Stimulated activated CD8-positive, alpha-beta memory T cell treated with anti-CD3 and anti-CD28 coated beads, Interleukin-7, amount 100 ng/mL, for 4 hours (primary cell): Measurements from ENCODE around the gene AURKAIP1.

Experiments
- DNase-seq, 2 donors: peaks; one replicate each; pipeline ENCODE4 v3.0.0-alpha.2; 2020; ENCODE audit warnings: low read depth in 2 of 2

AURKAIP1 gene

DNA sequence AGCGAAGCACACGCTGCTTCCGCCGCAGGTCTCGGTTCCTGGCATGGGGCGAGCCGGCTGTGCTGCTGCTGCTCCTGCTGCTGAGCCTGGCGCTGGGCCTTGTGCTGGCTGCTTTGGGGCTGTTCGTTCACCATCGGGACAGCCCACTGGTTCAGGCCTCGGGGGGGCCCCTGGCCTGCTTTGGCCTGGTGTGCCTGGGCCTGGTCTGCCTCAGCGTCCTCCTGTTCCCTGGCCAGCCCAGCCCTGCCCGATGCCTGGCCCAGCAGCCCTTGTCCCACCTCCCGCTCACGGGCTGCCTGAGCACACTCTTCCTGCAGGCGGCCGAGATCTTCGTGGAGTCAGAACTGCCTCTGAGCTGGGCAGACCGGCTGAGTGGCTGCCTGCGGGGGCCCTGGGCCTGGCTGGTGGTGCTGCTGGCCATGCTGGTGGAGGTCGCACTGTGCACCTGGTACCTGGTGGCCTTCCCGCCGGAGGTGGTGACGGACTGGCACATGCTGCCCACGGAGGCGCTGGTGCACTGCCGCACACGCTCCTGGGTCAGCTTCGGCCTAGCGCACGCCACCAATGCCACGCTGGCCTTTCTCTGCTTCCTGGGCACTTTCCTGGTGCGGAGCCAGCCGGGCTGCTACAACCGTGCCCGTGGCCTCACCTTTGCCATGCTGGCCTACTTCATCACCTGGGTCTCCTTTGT lies 41.3 kb downstream of the AURKAIP1 start:
- no peak for DNase-seq

GRCh38 chr1:1332774-1333480 lies 42.1 kb downstream of the AURKAIP1 start:
- no peak for DNase-seq

GRCh38 chr1:1332031-1332755 lies 42.8 kb downstream of the AURKAIP1 start:
- DNase-seq = no peak

DNA sequence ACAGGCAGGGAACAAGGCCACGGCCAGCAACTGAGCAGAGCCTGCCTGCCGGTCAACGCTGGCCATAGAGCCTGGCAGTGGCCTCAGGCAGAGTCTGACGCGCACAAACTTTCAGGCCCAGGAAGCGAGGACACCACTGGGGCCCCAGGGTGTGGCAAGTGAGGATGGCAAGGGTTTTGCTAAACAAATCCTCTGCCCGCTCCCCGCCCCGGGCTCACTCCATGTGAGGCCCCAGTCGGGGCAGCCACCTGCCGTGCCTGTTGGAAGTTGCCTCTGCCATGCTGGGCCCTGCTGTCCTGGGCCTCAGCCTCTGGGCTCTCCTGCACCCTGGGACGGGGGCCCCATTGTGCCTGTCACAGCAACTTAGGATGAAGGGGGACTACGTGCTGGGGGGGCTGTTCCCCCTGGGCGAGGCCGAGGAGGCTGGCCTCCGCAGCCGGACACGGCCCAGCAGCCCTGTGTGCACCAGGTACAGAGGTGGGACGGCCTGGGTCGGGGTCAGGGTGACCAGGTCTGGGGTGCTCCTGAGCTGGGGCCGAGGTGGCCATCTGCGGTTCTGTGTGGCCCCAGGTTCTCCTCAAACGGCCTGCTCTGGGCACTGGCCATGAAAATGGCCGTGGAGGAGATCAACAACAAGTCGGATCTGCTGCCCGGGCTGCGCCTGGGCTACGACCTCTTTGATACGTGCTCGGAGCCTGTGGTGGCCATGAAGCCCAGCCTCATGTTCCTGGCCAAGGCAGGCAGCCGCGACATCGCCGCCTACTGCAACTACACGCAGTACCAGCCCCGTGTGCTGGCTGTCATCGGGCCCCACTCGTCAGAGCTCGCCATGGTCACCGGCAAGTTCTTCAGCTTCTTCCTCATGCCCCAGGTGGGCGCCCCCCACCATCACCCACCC lies 43.7 kb downstream of the AURKAIP1 start, which contains the start of gene TAS1R3:
Gene TAS1R3, plus strand, starts transcription at position 213 of the 898 bp plus-strand sequence. Its CDS starts 66 bp downstream, at position 279.
- DNase-seq = no peak

DNA sequence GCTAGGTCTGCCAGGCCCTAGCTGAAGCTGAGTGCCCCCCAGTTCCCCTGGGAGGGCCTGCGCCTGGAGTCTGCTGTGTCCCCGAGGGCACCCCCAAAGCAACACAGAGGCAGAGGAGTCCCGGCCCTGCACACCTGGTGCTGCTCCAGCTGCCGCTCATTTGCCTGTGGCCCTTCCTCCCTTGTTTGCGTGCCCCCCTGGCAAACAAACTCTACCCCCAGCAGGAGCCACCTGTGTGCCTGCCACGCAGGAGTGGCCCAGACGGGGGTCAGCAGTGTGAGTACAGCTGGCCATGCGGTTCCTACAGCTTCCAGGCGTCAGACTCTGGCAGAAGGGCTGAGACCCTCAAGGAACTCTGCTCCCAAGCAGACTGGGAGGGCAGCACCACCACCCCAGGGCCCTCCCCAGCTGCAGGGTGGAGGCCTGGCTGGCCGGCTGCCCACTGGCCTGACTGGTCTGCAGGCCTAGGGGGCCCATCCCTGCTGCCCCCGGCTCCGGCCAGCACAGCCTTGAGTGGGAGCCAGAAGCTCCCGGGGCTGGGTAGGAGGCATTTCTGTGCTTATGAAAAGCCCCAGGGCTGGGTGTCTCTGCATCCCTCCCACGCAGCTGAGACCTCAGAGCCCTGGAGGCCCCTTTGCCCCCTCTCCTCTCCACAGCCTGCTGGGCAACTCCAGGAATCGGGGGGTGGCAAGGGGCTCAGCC lies 44.5 kb downstream of the AURKAIP1 start:
- DNase-seq = no peak

DNA sequence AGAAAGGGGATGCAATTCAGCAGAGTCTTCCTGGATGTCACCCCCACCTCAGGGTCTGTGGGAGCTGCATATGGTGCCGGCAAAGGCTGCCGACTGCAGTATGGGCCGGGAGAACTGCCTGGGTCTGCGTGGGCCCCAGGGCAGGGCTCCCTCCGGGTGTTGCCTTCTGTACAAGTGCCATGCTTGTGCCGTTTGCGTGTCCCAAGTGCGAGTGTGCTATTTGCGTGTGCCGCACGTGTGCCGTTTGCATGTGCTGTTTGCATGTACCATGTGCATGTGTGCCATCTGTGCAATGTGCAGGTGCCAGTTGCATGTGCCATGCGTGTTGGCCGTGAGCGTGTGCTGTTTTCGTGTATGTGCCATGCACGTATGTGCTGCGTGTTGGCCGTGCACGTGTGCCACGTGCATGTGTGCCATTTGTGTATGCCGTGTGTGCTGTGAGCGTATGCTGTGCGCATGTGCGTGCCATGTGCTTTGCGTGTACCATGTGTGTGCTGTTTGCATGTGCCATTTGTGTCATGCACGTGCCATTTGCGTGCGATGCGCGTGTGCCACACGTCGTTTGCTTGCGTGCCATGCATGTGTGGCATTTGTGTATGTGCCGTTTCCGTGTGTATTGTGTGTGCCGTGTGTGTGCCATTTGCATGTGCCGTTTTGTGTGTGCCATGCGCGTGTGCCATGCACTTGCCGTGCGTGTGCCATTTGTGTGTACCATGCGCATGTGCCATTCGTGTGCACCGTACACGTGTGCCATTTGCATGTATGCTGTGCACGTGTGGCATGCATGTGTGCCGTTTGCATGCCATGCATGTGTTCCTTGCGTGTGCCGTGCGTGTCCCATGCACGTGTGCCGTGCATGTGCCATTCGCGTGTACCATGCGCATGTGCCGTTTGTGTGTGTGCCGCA lies 45.5 kb downstream of the AURKAIP1 start:
- DNase-seq = no peak

GRCh38 chr1:1328254-1328653 lies 46.8 kb downstream of the AURKAIP1 start:
- DNase-seq = no peak

DNA sequence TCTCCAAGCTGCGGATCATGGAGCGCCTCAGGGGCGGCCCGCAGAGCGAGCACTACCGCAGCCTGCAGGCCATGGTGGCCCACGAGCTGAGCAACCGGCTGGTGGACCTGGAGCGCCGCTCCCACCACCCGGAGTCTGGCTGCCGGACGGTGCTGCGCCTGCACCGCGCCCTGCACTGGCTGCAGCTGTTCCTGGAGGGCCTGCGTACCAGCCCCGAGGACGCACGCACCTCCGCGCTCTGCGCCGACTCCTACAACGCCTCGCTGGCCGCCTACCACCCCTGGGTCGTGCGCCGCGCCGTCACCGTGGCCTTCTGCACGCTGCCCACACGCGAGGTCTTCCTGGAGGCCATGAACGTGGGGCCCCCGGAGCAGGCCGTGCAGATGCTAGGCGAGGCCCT lies 47.7 kb downstream of the AURKAIP1 start:
- no peak for DNase-seq

- no peak for DNase-seq
Observed at GRCh38 chr1:1326075-1326605, 48.9 kb downstream of the AURKAIP1 start.

GRCh38 chr1:1325288-1326074 lies 49.5 kb downstream of the AURKAIP1 start:
- DNase-seq = no peak

DNA sequence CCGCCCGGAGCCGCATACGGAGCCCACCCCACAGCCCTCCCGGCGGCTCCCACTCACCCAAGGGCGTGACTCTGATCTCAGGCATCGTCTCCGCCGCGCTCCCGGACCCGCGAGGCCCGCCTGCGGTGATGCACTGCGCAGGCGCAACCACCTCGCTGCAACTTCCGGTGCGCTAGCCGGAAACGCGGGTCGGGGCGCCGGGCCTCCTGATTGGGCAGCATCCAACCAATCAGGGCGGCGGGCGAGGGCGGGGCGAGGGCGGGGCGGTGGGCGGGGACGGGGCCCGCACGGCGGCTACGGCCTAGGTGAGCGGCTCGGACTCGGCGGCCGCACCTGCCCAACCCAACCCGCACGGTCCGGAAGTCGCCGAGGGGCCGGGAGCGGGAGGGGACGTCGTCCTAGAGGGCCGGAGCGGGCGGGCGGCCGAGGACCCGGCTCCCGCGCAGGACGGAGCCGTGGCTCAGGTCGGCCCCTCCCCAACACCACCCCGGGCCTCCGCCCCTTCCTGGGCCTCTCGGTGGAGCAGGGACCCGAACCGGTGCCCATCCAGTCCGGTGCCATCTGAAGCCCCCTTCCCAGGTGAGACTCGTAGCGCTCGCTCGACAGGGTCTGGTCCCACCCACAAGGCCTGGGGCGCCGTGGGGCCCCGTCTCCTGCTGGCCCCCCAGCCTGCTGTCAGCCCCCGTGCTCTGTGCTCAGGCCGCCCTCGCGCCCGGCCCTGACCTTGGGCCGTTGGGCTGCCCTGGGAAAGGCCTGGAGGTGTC lies 50.3 kb downstream of the AURKAIP1 start, which contains the start of the genes CPTP and INTS11:
Gene CPTP, plus strand, starts transcription at position 279 of the 764 bp plus-strand sequence. CDS start 2,109 bp downstream, outside the sequence.
Gene INTS11, minus strand, starts transcription at position 137 of the 764 bp plus-strand sequence. Its CDS starts 52 bp downstream, at position 85.
- peak; percentile 93 to 95 for DNase-seq

DNA sequence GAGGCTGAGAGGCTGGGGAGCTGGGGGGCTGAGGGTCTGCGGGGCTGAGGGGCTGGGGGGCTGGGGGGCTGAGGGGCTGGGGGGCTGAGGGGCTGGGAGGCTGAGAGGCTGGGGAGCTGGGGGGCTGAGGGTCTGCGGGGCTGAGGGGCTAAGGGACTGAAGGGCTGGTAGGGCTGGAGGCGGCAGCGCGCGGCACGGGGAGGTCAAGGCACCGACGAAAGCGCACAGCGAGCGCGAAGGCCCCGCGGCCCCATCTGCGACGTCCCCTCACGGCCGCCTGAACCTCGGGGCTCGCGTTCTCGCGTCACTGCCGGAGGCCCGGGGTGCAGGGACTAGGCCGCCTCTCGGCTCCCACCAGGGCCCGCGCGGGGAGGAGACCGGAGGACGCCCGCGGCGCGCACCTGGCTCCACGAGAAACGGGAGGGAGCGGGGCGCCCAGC lies 50.9 kb downstream of the AURKAIP1 start:
- no peak for DNase-seq
